HT1080 (cell line): ENCODE results near the gene SNRNP48. TPM values are rescaled to one million over a fixed set of nuclear protein-coding genes. Genes with fewer than 3 reads are reported as not detected.

ENCODE experiments used
- DNase-seq: peaks from one replicate; pipeline ENCODE4 v3.0.0-alpha.2; 2015; ENCODE audit warnings: low read depth
- total RNA-seq: library from RNA; depleted of rRNA; stranded (reverse); fragments of >200 nt; shearing (Covaris generic); gene quantifications from 2 replicates; pipeline ENCODE4 v1.2.3, GENCODE V29; 2014; rRNA removed

The SNRNP48 gene
- total RNA-seq, 1 experiment from 2014 or later = 9.7 TPM

DNA sequence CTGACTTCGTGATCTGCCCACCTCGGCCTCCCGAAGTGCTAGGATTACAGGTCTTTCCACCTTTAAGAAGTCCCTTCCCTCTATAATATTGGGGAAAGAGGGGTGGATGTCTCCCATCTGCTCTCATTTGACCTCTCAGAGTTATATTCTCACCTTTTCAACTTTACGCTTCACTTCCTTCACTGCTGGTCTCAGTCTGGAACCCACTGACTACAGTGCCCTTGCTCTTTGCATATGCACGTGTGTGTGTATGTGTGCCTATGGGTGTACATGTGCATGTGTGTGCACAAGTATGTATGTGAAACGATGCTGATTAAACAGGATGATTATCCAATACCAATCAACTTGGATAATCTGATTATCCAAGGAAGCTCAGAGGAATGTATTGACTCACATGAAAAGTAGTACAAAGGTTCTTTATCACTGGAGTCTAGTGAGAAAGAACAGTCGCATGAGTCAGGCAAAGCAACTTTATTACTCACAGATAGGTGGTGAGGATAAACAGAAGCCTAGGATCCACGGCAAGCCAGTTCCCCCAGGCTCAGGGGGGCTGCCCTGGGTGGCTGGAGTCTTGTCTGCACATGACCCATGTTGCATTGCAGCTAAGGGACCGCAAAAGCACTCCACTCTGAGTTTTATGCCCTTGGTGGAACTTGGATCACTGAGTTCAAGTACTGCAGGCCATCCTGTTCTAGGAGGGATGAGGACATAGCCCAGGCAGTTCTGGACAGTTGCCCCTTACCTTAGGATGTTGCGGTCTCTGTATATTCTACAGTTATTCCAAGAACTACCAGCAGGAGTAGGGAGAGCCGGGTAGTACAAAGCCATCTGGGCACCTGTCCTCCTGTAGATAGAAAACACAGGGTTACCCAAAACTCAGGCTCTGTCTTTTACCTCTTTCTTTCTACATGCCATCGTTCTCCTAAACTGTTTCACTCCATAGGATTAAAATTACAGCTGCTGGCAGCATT, 50.9 kb downstream of the SNRNP48 start:
- DNase-seq = peak; percentile 93

- no peak for DNase-seq
Observed at GRCh38 chr6:7642791-7643190, 52.8 kb downstream of the SNRNP48 start.

DNA sequence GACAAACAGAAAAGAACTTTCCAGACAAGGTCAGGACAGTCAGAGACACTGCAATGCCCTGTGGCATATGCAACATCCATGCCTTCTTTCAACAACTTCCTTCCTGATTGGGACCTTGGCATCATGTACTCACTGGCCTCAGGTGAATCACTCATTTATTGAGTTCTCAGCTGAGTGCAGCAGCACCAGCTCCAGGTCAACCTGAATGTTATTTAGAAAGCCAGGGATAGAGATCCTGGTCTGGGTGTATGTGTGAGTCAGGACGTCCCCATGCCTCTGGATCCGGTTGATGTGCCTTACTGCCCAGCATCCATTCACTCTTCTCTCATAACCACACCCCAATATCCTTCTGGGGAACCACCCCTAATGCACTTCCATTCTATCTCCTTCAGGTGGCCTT, 54.4 kb downstream of the SNRNP48 start:
- DNase-seq = peak; percentile 66

DNA sequence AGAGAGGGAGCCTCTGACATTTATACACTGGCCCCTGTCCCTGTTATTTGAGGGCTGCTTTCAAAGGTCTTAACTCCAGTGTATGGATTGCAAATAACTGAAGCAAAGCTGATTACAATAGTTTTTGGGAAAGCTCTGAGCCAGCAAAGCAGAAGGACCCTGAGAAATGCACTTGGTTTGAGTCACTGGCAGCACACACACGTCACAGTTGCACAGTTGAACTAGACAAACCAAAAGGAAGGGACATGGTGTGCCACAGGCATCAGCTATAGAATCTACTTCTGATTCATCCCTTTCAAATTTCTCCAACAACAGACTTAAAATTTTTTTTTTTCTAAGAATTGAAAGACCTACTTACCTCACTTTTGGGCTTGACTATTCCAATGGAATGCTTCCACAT, 56.4 kb downstream of the SNRNP48 start:
- DNase-seq = peak; percentile 49

DNA sequence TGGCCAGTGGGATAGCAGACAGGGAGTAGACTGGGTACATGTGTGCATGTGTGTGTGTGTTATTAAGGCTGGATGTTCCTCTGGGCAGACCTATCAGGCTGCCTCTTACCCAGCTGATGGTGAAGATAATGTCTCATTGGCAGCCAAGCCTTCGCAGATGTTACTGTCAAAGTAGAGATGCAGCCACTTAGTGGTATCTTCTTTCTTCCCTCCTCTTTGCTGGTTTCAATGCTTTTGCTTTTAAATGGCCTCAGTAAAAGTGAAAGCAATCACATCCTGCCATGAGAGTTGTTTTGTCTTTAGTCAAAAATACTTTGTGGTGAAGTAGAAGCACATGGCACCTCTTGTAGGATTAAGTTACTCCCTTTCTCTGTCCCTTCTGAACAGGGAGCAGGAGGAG, 57.5 kb downstream of the SNRNP48 start:
- DNase-seq = no peak

DNA sequence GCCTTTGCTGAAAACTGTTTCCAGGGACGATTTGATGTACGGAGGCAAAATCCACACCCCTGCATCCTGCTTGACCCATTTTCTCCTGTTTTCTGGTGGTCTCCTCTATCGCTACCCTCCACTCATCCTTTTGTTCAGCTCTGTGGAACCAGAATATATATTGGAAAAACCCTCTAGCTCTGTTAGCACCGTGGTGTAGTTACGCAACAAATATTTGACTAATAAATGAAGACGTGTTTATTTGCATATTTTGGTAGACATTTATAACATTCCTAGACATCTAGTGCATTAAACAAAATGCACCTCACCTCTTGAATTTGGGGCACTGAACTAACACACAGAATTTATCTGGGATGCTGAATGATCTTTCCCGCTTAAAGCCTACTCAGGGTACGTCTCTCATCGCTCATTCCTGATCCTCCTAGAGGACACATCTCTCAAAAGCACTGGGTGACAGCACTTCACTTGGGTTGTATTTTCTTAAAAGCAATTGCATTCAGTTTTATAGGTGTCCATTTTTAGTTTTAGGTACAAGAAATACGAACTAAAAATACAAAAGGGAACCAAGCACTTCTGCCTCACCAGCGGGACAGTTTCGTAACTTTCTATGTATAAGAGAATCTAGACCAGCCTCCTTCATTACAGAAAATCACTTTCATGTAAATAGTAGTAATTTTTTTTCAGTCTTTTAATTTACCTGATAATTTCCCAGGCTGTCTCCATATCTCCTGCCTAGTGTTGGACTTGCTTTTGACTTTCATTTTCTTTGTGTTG, 59.2 kb downstream of the SNRNP48 start:
- DNase-seq = no peak

- no peak for DNase-seq
Observed at GRCh38 chr6:7650878-7651277, 60.9 kb downstream of the SNRNP48 start.

DNA sequence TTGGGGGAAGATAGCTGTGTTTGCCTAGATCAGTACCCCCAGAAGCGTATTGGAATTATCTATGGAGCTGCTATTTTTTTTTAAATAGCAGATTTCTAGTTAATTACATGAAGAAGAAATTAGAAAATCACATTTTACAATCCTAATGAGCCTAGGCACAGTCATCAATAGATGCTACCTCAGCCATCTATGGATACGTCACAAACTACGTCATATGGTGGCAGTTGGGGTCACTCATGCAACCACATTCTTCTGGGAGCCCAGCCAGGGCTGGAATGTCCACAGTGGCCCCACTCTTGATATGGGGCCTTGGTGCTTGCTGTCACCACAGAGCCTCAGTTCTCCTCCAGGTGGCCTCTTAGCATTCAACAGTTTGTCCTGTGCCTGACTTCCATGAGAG, 63.0 kb downstream of the SNRNP48 start:
- no peak for DNase-seq

DNA sequence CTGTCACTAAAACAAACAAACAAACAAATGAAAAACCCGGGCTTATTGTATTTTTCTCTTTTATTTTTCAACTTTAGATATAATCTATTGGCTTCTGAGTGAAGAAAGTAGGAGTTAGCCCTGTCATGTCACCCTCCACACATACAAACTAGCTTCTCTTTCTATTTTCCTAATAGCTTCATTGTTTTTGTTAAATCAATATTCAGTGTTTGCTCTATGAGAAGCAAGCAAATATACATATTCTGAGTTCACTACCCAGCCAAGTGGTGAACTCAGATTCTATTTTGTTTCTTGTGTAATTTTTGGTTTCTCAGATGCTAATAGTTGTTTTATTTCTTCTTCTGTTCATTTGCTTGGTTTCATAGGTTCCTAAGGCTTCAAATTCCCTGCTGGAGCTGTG, 66.4 kb downstream of the SNRNP48 start:
- no peak for DNase-seq

GRCh38 chr6:7658543-7658942, 68.5 kb downstream of the SNRNP48 start:
- no peak for DNase-seq

DNA sequence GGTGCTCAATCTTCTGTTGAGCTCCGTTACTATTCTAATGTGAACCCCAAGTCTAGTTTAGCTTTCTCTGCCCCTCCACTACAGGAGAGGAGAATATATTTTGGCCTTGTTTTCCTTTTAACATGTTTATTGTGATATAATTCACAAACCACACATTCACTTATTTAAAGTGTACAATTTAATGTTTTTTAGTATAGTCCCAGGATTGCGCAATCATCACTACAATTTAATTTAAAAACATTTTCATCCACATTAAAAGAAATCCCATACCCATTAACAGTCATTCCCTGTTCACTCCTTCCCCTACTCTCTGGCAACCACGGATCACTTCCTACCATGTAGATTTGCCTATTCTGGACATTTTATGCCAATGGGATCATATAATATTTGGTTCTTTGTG, 71.4 kb downstream of the SNRNP48 start:
- DNase-seq = no peak

Other genes starting within 250 kb of the SNRNP48 start
- 0.03 and 0.20 TPM in 2 replicates for gene CAGE1, start 200.5 kb upstream of the SNRNP48 start, total RNA-seq
- 71.9 and 83.4 TPM in 2 replicates for gene RIOK1, start 200.4 kb upstream of the SNRNP48 start, total RNA-seq
- 3.4 and 4.3 TPM in 2 replicates for gene DSP, start 48.5 kb upstream of the SNRNP48 start, total RNA-seq
- gene BMP6, start 135.9 kb downstream of the SNRNP48 start, total RNA-seq = 3.2 and 4.0 TPM in 2 replicates